NOMO-1 treated with DMSO at 0.1 percent for 48 hours (cell line): ENCODE measurements around the gene CNRIP1.
"Not testable (repeated sequence)": the region's sequence is repeated elsewhere in the genome, so short reads cannot be mapped to it uniquely, and the experiment has no call there.

Experiments used
- DNase-seq: peaks from one replicate; lab custom pipeline; 2025; ENCODE audit not compliant: unreplicated experiment; lab: John Stamatoyannopoulos, UW

The CNRIP1 gene

GRCh38 chr2:68341062-68341329 lies 21.2 kb upstream of the CNRIP1 start:
- DNase-seq: no peak

GRCh38 chr2:68340226-68341061 lies 20.7 kb upstream of the CNRIP1 start:
- DNase-seq: no peak

- DNase-seq: no peak
Measured at GRCh38 chr2:68336192-68336591, 16.4 kb upstream of the CNRIP1 start.

GRCh38 chr2:68333931-68334330 lies 14.2 kb upstream of the CNRIP1 start:
- no peak for DNase-seq

- no peak for DNase-seq
Measured at GRCh38 chr2:68333009-68333408, 13.3 kb upstream of the CNRIP1 start.

GRCh38 chr2:68330691-68331090 lies 10.9 kb upstream of the CNRIP1 start:
- DNase-seq: no peak

- DNase-seq: no peak
Measured at GRCh38 chr2:68328901-68329300, 9.2 kb upstream of the CNRIP1 start.

GRCh38 chr2:68325056-68325455 lies 5.3 kb upstream of the CNRIP1 start:
- DNase-seq: no peak

- no peak for DNase-seq
Measured at GRCh38 chr2:68320118-68320641, 431 bp upstream of the CNRIP1 start.

- DNase-seq: no peak
Measured at GRCh38 chr2:68318914-68319397, 793 bp downstream of the CNRIP1 start.

GRCh38 chr2:68317971-68318913 lies 1.5 kb downstream of the CNRIP1 start:
- no peak for DNase-seq

- peak; percentile 57 for DNase-seq
Measured at GRCh38 chr2:68316111-68316510, 3.6 kb downstream of the CNRIP1 start.

- DNase-seq: no peak
Measured at GRCh38 chr2:68311033-68311432, 8.7 kb downstream of the CNRIP1 start.

GRCh38 chr2:68309426-68309825 lies 10.3 kb downstream of the CNRIP1 start:
- no peak for DNase-seq

GRCh38 chr2:68303902-68304272 lies 15.9 kb downstream of the CNRIP1 start:
- DNase-seq: not testable (repeated sequence)

- no peak for DNase-seq
Measured at GRCh38 chr2:68303033-68303901, 16.5 kb downstream of the CNRIP1 start.

GRCh38 chr2:68302281-68302875 lies 17.4 kb downstream of the CNRIP1 start:
- no peak for DNase-seq

- DNase-seq: peak; percentile 39
Measured at GRCh38 chr2:68295516-68295915, 24.2 kb downstream of the CNRIP1 start.

- no peak for DNase-seq
Measured at GRCh38 chr2:68294913-68295312, 24.8 kb downstream of the CNRIP1 start.

GRCh38 chr2:68294187-68294586 lies 25.6 kb downstream of the CNRIP1 start:
- no peak for DNase-seq
